ENCODE results near the gene APOBEC4. TPM values are rescaled to one million over a fixed set of nuclear protein-coding genes. Genes with fewer than 3 reads are reported as not detected.

APOBEC4 gene
- total and polyA plus RNA-seq, 7 experiments from 2014 or later = 0.19 TPM; not detected in 6

GRCh38 chr1:183675883-183676585 is 22.9 kb upstream of the APOBEC4 start:
- Histone ChIP-seq H3K27ac (ENCODE audit: low read depth, low read length) (no peak overlapping the region), H3K4me1 (ENCODE audit: control insufficient read depth in 2 of 2, insufficient read depth in 2 of 2, low read length in 2 of 2) (no peaks in the 10 kb centered on the region), H3K36me3 (ENCODE audit: control insufficient read depth in 2 of 3, insufficient read depth in 3 of 3, low read length in 3 of 3) (no peaks in the 10 kb centered on the region), H3K9me3 (ENCODE audit: control insufficient read depth in 2 of 3, low read length in 3 of 3) (no peaks in the 10 kb centered on the region), H3K4me3 (ENCODE audit: low read length) (no peak overlapping the region), H3K27me3 (ENCODE audit: control insufficient read depth in 2 of 2, insufficient read depth in 2 of 2, low read length in 2 of 2) (no peaks in the 10 kb centered on the region)
- CTCF ChIA-PET = interaction anchor here (1.5 kb wide), 1 partner anchor 9 kb away, joined by 7 read pairs; no protein-coding TSS in a partner anchor
- intact Hi-C loops (cut with micrococcal nuclease) = no loop called here
- no peak for ATAC-seq
- Mint-ChIP-seq H3K4me3 (no peak overlapping the region), H3K9me3 (peaks cover 0 to 15% (median 2%) of the 10 kb centered on the region in 11 donors), H3K27ac (no peak overlapping the region), H3K4me1 (no peaks in the 10 kb centered on the region), H3K27me3 (peaks cover 0 to 20% (median 9%) of the 10 kb centered on the region in 5 donors), H3K36me3 (peaks cover 0 to 18% (median 4%) of the 10 kb centered on the region in 5 donors)
- no peak for DNase-seq
- POLR2A ChIA-PET = no interaction called here

DNA sequence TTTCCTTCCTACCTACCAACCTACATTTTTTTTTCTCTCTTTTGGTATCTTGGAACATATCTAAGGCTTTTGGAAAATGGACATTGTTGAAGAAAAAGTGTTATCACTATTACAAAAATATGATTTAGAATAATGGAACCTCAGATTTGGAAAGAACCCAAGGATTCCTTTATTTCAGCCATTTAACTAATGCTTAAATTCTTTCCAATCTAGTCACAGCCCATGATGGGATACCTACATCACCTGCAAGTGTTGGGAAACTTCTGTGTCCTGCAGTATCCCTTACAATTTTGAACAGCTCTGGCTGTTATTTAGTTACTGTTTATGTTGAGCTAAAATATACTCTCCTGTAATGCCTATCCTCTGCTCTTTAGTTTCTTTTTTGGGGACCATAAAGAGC is 22.3 kb upstream of the APOBEC4 start:
- ATAC-seq (no peak), DNase-seq (no peak)
- Mint-ChIP-seq H3K27me3 (peaks cover 0 to 22% (median 9%) of the 10 kb centered on the region in 5 donors), H3K36me3 (peaks cover 0 to 22% (median 10%) of the 10 kb centered on the region in 5 donors), H3K4me1 (no peaks in the 10 kb centered on the region), H3K4me3 (no peak overlapping the region), H3K9me3 (peaks cover 0 to 21% (median 7%) of the 10 kb centered on the region in 11 donors), H3K27ac (no peak overlapping the region)
- Histone ChIP-seq H3K27ac (ENCODE audit: low read depth, low read length) (no peak overlapping the region), H3K36me3 (ENCODE audit: control insufficient read depth in 2 of 3, insufficient read depth in 3 of 3, low read length in 3 of 3) (no peaks in the 10 kb centered on the region), H3K4me1 (ENCODE audit: control insufficient read depth in 2 of 2, insufficient read depth in 2 of 2, low read length in 2 of 2) (no peaks in the 10 kb centered on the region), H3K27me3 (ENCODE audit: control insufficient read depth in 2 of 2, insufficient read depth in 2 of 2, low read length in 2 of 2) (no peaks in the 10 kb centered on the region), H3K9me3 (ENCODE audit: control insufficient read depth in 2 of 3, low read length in 3 of 3) (no peaks in the 10 kb centered on the region), H3K4me3 (ENCODE audit: low read length) (no peak overlapping the region)
- ChIA-PET POLR2A (no interaction called here), CTCF (interaction anchor here (1.5 kb wide), 1 partner anchor 10 kb away, joined by 7 read pairs; no protein-coding TSS in a partner anchor)
- intact Hi-C loops (cut with micrococcal nuclease) = no loop called here

DNA sequence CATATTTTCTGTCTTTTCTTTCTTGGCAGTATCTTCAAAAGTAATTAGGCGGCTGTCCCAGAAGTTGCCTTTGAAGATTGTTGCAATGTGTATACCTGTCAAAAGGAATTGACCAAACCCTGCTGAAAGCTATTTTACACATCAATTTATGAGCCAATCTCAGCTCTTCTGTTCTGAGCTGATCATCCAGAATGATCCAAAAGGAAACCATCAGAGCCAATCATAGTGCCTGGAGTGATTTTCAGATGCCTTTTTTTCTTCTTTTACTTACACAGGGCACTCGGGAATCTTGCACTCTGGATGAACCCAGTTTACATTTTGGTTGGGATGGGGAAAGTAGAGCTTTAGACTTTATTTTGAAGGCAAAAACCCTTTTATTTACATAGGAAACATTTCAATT is 21.8 kb upstream of the APOBEC4 start:
- H3K36me3 Mint-ChIP-seq = peaks cover 0 to 22% (median 11%) of the 10 kb centered on the region in 5 donors
- Histone ChIP-seq H3K27me3 (ENCODE audit: control insufficient read depth in 2 of 2, insufficient read depth in 2 of 2, low read length in 2 of 2) (no peaks in the 10 kb centered on the region), H3K27ac (ENCODE audit: low read depth, low read length) (no peak overlapping the region), H3K9me3 (ENCODE audit: control insufficient read depth in 2 of 3, low read length in 3 of 3) (no peaks in the 10 kb centered on the region), H3K4me3 (ENCODE audit: low read length) (no peak overlapping the region), H3K36me3 (ENCODE audit: control insufficient read depth in 2 of 3, insufficient read depth in 3 of 3, low read length in 3 of 3) (no peaks in the 10 kb centered on the region), H3K4me1 (ENCODE audit: control insufficient read depth in 2 of 2, insufficient read depth in 2 of 2, low read length in 2 of 2) (no peaks in the 10 kb centered on the region)
- H3K27me3 Mint-ChIP-seq = peaks cover 0 to 22% (median 8%) of the 10 kb centered on the region in 5 donors
- DNase-seq = no peak
- no peak overlapping the region for H3K27ac Mint-ChIP-seq
- no peak for ATAC-seq
- peaks cover 0 to 17% (median 7%) of the 10 kb centered on the region in 11 donors for H3K9me3 Mint-ChIP-seq
- intact Hi-C loops (cut with micrococcal nuclease) = no loop called here
- H3K4me1 Mint-ChIP-seq = no peaks in the 10 kb centered on the region
- POLR2A ChIA-PET = no interaction called here
- CTCF ChIA-PET = interaction anchor here (0.7 to 1.5 kb wide), 2 partner anchors 10 to 11 kb away, joined by 3 to 7 read pairs; no protein-coding TSS in a partner anchor
- no peak overlapping the region for H3K4me3 Mint-ChIP-seq

DNA sequence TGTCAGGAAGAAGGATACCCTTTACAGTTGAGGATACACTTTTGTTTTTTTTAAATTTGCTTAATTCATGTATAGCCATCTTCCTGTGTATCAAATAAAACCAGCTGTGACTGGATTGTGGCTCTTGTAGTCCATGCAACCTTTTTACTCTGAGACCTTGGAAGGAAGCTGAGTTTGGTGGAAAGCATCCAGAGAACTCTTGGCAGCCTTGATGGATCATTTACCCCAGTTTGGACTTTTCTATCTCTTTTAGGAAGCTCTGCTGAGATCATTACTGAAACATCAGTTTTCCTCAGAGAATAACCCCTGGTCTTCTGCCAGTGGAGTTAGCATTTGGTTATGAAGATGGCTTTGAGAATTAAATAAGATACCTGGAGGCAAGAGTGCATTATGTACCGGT is 21.2 kb upstream of the APOBEC4 start:
- Mint-ChIP-seq H3K9me3 (peaks cover 0 to 19% (median 7%) of the 10 kb centered on the region in 11 donors), H3K27me3 (peaks cover 0 to 22% (median 6%) of the 10 kb centered on the region in 5 donors), H3K36me3 (peaks cover 0 to 25% (median 11%) of the 10 kb centered on the region in 5 donors), H3K27ac (no peak overlapping the region), H3K4me1 (peaks cover 0 to 3% (median 0%) of the 10 kb centered on the region in 7 donors), H3K4me3 (no peak overlapping the region)
- H3K4me1 ChIP-seq (ENCODE audit: control insufficient read depth in 2 of 2, insufficient read depth in 2 of 2, low read length in 2 of 2) = no peaks in the 10 kb centered on the region
- intact Hi-C loops (cut with micrococcal nuclease) = no loop called here
- ATAC-seq = no peak
- DNase-seq = no peak
- H3K9me3 ChIP-seq (ENCODE audit: control insufficient read depth in 2 of 3, low read length in 3 of 3) = no peaks in the 10 kb centered on the region
- CTCF ChIA-PET = interaction anchor here (0.6 to 0.7 kb wide), 2 partner anchors 11 to 21 kb away, joined by 3 to 4 read pairs; partner anchors contain the start of gene APOBEC4
- POLR2A ChIA-PET = no interaction called here
- H3K27ac ChIP-seq (ENCODE audit: low read depth, low read length) = no peak overlapping the region
- H3K36me3 ChIP-seq (ENCODE audit: control insufficient read depth in 2 of 3, insufficient read depth in 3 of 3, low read length in 3 of 3) = no peaks in the 10 kb centered on the region
- no peak overlapping the region for H3K4me3 ChIP-seq (ENCODE audit: low read length)
- H3K27me3 ChIP-seq (ENCODE audit: control insufficient read depth in 2 of 2, insufficient read depth in 2 of 2, low read length in 2 of 2) = no peaks in the 10 kb centered on the region

DNA sequence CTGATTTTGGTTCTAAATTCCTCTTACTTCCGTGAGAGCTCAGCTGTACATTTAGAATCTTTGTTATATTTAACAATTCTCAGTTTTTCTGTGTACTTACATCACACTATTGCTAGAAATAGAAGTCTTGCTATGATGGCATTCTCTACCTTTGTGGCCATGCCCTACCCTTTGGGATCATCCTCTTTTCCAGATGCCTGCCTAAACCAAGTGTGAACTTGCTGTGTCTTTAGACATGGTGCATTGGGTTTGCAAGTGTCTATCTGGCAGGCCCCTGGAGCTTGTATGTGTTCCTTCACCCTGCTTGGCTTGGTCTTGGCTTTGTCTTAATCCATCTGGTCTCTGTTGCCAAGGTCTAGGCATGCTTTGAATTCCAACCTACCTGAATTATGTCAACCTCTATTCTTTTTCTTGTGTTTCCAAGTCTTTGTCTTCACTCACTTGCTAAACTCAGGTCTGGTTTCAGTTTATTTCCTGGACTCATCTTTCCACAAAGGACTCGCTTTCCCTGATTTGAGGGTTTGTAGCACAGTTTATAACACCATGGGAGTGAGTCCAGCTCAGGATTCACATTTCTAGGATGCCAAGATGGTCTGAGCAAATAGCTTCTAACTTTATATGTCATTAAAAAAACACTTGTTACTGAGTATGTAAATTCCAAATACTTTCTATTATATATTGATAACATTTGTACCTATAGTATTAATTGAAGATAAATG is 20.6 kb upstream of the APOBEC4 start:
- no peak overlapping the region for H3K27ac Mint-ChIP-seq
- intact Hi-C loops (cut with micrococcal nuclease) = no loop called here
- peaks cover 0 to 22% (median 6%) of the 10 kb centered on the region in 5 donors for H3K27me3 Mint-ChIP-seq
- H3K9me3 Mint-ChIP-seq = peaks cover 0 to 19% (median 7%) of the 10 kb centered on the region in 11 donors
- no peaks in the 10 kb centered on the region for H3K4me1 ChIP-seq (ENCODE audit: control insufficient read depth in 2 of 2, insufficient read depth in 2 of 2, low read length in 2 of 2)
- H3K27ac ChIP-seq (ENCODE audit: low read depth, low read length) = no peak overlapping the region
- H3K36me3 Mint-ChIP-seq = peaks cover 0 to 25% (median 11%) of the 10 kb centered on the region in 5 donors
- no peaks in the 10 kb centered on the region for H3K36me3 ChIP-seq (ENCODE audit: control insufficient read depth in 2 of 3, insufficient read depth in 3 of 3, low read length in 3 of 3)
- no peak overlapping the region for H3K4me3 Mint-ChIP-seq
- POLR2A ChIA-PET = no interaction called here
- DNase-seq = no peak
- no peaks in the 10 kb centered on the region for H3K27me3 ChIP-seq (ENCODE audit: control insufficient read depth in 2 of 2, insufficient read depth in 2 of 2, low read length in 2 of 2)
- CTCF ChIA-PET = interaction anchor here (0.6 to 0.7 kb wide), 2 partner anchors 12 to 21 kb away, joined by 3 to 4 read pairs; partner anchors contain the start of gene APOBEC4
- no peak overlapping the region for H3K4me3 ChIP-seq (ENCODE audit: low read length)
- ATAC-seq = no peak
- H3K9me3 ChIP-seq (ENCODE audit: control insufficient read depth in 2 of 3, low read length in 3 of 3) = no peaks in the 10 kb centered on the region
- peaks cover 0 to 3% (median 0%) of the 10 kb centered on the region in 7 donors for H3K4me1 Mint-ChIP-seq

- Histone ChIP-seq H3K27me3 (ENCODE audit: control insufficient read depth in 2 of 2, insufficient read depth in 2 of 2, low read length in 2 of 2) (no peaks in the 10 kb centered on the region), H3K4me1 (ENCODE audit: control insufficient read depth in 2 of 2, insufficient read depth in 2 of 2, low read length in 2 of 2) (no peaks in the 10 kb centered on the region), H3K36me3 (ENCODE audit: control insufficient read depth in 2 of 3, insufficient read depth in 3 of 3, low read length in 3 of 3) (no peaks in the 10 kb centered on the region), H3K4me3 (ENCODE audit: low read length) (no peak overlapping the region), H3K9me3 (ENCODE audit: control insufficient read depth in 2 of 3, low read length in 3 of 3) (no peaks in the 10 kb centered on the region), H3K27ac (ENCODE audit: low read depth, low read length) (no peak overlapping the region)
- no peak overlapping the region for H3K27ac Mint-ChIP-seq
- ATAC-seq (no peak), DNase-seq (no peak)
- peaks cover 0 to 25% (median 11%) of the 10 kb centered on the region in 5 donors for H3K36me3 Mint-ChIP-seq
- intact Hi-C loops (cut with micrococcal nuclease) = no loop called here
- H3K9me3 Mint-ChIP-seq = peaks cover 0 to 19% (median 7%) of the 10 kb centered on the region in 11 donors
- no peak overlapping the region for H3K4me3 Mint-ChIP-seq
- ChIA-PET POLR2A (no interaction called here), CTCF (no interaction called here)
- H3K27me3 Mint-ChIP-seq = peaks cover 0 to 21% (median 5%) of the 10 kb centered on the region in 5 donors
- H3K4me1 Mint-ChIP-seq = peaks cover 0 to 3% (median 0%) of the 10 kb centered on the region in 7 donors
These were observed 17.1 kb upstream of the APOBEC4 start for GRCh38 chr1:183670169-183670568.

Data from naive thymus-derived CD4-positive, alpha-beta T cell (primary cell).